Activated T-helper 2 cell treated with anti-CD3 and anti-CD28 coated beads, Interferon-gamma antibody, Interleukin-2, Interleukin-4, amounts not matched to agents 10 μg/mL and 5 μg/mL and 100 μg/mL, durations not matched to agents 14 hours and 24 hours and 36 hours (primary cell): ENCODE data around the gene SAMD4B. TPM values are rescaled to one million over a fixed set of nuclear protein-coding genes. Genes with fewer than 3 reads are reported as not detected.

ENCODE experiments used
- DNase-seq: peaks from one replicate; pipeline ENCODE4 v3.0.0; 2021; ENCODE audit warnings: low spot score
- H3K27ac Mint-ChIP-seq: one replicate; pipeline ENCODE4 v1.8.0; 2021; ENCODE audit warnings: mixed read lengths
- H3K27me3 Mint-ChIP-seq: one replicate; pipeline ENCODE4 v1.8.0; 2021; ENCODE audit warnings: low read depth, mixed read lengths
- H3K36me3 Mint-ChIP-seq: one replicate; pipeline ENCODE4 v1.8.0; 2021; ENCODE audit warnings: low read depth, mixed read lengths
- H3K4me1 Mint-ChIP-seq: one replicate; pipeline ENCODE4 v1.8.0; 2021; ENCODE audit warnings: low read depth, mixed read lengths
- H3K4me3 Mint-ChIP-seq: one replicate; pipeline ENCODE4 v1.8.0; 2021; ENCODE audit warnings: low read depth, mild to moderate bottlenecking, moderate library complexity, mixed read lengths
- H3K9me3 Mint-ChIP-seq: one replicate; pipeline ENCODE4 v1.8.0; 2021; ENCODE audit warnings: mixed read lengths
- intact Hi-C: fragments of 100-400 bp; cut with micrococcal nuclease; formaldehyde crosslinking; loops from one replicate; pipeline ENCODE4 v1.15.1; 2023
- total RNA-seq: library from RNA; stranded (reverse); gene quantifications from 2 replicates; pipeline ENCODE4 v1.2.3, GENCODE V29; 2022

The SAMD4B gene
- total RNA-seq, 1 donor from 2014 or later: 64.0 TPM

DNA sequence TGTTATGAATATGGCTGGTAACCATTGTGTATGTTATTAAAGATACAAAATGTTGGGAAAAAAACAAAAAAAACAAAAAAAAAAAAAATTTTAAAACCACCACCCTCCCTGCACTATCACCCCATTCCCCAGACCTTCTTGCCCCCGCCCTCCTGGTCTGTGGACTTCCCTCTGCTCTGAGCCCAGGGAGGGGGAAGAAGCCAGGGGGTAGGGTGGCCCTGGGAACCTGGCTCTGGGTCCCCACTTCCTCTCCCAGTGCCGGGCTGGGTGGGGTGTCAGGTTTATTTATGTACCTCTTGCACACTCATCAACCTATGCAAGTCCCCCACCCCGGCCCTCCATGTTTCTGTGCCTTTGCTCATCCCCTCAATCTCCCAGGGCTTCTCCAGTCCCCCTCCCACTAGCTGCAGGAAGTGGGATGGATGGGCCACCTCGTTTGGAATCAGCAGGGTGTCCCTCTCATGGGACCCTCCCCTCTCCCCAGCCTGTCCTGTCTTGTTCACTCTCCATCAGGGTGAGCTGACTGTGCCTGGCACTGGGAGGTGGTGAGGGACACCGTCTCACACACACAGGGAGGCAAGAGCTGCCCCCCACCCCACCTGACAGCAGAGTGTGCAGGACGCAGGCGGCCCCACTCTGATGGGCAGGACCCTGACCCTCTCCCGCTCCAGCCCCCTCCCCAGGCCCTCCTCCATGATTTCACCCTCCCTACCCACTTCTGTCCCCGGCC is 42.8 kb downstream of the SAMD4B start:
- H3K4me1 Mint-ChIP-seq: peaks cover 6% of the 10 kb centered on the region
- DNase-seq: no peak
- intact Hi-C loops: no loop called here
- no peaks in the 10 kb centered on the region for H3K9me3 Mint-ChIP-seq
- H3K27ac Mint-ChIP-seq: peak overlapping the region; percentile 33
- H3K36me3 Mint-ChIP-seq: peaks cover 66% of the 10 kb centered on the region
- H3K27me3 Mint-ChIP-seq: no peaks in the 10 kb centered on the region
- no peak overlapping the region for H3K4me3 Mint-ChIP-seq

DNA sequence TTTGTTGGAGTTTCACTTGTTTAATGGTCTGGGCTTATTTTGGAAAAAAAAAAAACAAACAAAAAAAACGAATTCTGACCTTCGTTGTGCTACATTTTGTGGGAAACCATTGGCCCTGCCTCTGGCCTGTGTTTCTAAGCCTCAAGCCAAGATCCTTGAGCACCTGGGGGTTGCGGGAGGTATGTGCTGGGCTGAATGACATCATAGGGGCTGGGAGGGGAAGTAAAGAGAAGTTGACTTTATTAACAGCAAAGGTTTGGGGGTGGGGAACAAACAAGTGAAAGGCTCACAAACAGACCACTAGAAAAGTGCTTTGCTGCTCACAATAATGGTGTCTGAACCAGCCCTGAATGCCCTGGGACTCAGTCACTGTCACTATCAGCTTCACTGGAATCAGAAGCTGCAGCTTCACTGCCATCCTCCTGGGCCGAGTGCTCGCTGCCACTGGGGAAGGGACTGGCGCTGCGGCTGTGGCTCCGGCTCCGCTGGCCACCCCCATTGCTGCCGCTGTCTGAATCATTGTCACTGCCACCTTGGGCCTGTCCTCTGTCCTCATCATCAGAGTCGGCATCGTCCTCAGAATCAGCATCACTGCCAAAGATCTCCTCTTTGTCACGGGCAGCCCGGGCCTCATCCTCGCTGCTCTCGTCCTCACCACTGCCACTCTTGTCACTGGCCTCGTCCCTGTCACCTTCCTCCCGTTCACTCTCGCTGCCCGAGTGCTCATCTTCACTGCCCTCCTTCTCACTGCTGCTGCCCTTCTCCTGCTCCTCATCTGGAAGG is 43.6 kb downstream of the SAMD4B start:
- Mint-ChIP-seq H3K4me3 (no peak overlapping the region), H3K36me3 (peaks cover 61% of the 10 kb centered on the region), H3K27me3 (no peaks in the 10 kb centered on the region), H3K27ac (no peak overlapping the region), H3K4me1 (peaks cover 9% of the 10 kb centered on the region), H3K9me3 (no peaks in the 10 kb centered on the region)
- intact Hi-C loops: no loop called here
- DNase-seq: no peak

DNA sequence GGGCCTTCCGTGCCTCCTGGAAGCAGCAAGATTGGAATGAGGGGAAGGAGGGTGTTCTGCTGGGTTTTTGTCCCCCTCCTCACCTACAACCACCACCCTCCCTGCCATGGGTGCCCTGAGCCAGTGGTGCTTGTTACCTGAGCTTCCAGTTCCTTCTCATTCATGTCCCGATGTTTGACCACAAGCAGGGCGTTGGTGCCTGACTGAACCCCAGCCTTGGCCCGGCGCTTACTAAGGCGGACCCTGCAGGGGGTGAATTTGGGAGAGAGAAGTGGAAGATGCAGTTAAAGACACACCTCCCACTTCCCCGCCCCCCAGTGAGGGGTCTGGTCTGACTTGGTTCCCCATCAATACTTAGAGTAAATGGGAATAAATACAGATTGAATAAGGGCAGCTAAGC is 44.3 kb downstream of the SAMD4B start:
- DNase-seq: no peak
- H3K36me3 Mint-ChIP-seq: peaks cover 59% of the 10 kb centered on the region
- H3K4me1 Mint-ChIP-seq: peaks cover 13% of the 10 kb centered on the region
- no peak overlapping the region for H3K4me3 Mint-ChIP-seq
- no peaks in the 10 kb centered on the region for H3K27me3 Mint-ChIP-seq
- H3K9me3 Mint-ChIP-seq: no peaks in the 10 kb centered on the region
- H3K27ac Mint-ChIP-seq: no peak overlapping the region
- intact Hi-C loops: no loop called here

DNA sequence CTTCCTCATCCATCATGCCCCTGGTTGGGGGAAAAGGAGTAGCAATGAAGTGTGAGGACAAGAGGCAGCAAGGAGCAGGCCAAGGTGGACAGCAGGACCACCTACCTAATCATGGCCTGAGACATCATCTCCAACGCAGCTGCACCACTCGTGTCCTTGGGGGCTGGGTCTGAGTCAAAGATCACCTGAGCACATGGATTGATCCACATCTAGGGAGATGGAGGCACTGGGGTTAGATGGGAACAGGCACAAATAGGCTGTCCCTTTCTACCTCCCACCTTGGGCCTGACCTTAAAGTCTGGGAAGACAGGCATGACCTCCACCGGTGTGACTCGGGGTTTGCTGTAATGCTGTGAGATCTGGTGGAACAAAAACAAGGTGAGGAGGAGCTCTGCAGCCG is 46.4 kb downstream of the SAMD4B start:
- intact Hi-C loops: no loop called here
- Mint-ChIP-seq H3K27me3 (no peaks in the 10 kb centered on the region), H3K9me3 (no peaks in the 10 kb centered on the region), H3K36me3 (peaks cover 49% of the 10 kb centered on the region), H3K27ac (peak overlapping the region; percentile 56), H3K4me1 (peaks cover 18% of the 10 kb centered on the region), H3K4me3 (peak overlapping the region; percentile 37)
- no peak for DNase-seq

DNA sequence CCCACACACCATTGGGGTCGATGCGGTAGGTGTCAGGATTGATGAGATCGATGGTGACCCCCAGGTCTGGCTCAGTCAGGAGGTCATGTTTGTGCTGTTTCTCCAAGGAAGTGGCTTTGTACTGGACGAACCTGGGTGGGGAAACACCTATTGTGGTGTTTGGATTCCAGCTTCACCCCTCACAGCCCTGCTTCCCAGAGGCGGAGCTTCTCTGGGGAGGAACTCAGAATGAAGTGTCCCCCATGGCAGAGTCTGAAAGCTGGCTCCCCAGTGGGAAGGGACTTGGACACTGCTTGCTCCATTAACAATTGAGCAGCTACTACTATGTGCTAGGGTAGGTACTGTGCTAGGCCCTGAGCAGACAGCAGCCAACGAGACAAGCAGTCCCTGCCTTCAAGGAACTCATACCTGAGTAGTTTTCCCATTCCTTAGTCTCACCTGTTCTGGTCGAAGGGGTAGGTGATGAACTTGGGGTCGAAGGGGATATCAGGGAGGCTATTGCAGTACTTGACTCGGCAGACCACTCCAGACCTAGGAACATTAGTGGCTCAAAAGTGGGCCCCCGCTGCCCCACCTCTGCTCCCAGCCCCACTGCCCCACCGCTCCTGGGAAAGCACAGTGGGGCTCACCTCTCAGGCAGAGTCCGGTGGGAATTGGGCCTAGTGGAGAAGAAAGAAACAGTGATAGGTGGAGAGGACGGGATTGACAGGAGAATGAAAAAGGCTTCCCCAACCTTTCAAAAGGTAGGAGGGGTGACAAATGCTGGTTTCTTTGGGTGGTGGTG is 47.6 kb downstream of the SAMD4B start:
- no peak for DNase-seq
- Mint-ChIP-seq H3K27ac (peak overlapping the region; percentile 96), H3K9me3 (no peaks in the 10 kb centered on the region), H3K27me3 (no peaks in the 10 kb centered on the region), H3K4me1 (peaks cover 18% of the 10 kb centered on the region), H3K36me3 (peaks cover 47% of the 10 kb centered on the region), H3K4me3 (peak overlapping the region; percentile 98)
- intact Hi-C loops: no loop called here

DNA sequence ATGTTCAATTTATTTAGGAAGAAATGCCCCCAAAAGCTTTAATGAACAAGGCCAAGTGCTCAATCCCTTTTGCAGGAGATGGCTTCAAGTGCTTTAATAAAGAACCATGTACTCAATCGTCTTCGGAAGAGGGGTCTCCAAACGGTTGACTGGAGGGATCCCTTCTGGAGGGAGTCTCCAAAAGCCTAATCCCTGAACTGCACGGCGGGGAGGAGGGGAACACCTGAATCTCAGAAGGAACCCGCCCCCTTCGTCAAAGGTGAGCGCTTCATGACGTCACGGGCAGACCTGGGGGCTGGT is 48.2 kb downstream of the SAMD4B start:
- H3K4me1 Mint-ChIP-seq: peaks cover 22% of the 10 kb centered on the region
- no peaks in the 10 kb centered on the region for H3K27me3 Mint-ChIP-seq
- H3K4me3 Mint-ChIP-seq: peak overlapping the region; percentile 98
- H3K9me3 Mint-ChIP-seq: no peaks in the 10 kb centered on the region
- intact Hi-C loops: no loop called here
- peaks cover 49% of the 10 kb centered on the region for H3K36me3 Mint-ChIP-seq
- H3K27ac Mint-ChIP-seq: peak overlapping the region; percentile 96
- DNase-seq: no peak

DNA sequence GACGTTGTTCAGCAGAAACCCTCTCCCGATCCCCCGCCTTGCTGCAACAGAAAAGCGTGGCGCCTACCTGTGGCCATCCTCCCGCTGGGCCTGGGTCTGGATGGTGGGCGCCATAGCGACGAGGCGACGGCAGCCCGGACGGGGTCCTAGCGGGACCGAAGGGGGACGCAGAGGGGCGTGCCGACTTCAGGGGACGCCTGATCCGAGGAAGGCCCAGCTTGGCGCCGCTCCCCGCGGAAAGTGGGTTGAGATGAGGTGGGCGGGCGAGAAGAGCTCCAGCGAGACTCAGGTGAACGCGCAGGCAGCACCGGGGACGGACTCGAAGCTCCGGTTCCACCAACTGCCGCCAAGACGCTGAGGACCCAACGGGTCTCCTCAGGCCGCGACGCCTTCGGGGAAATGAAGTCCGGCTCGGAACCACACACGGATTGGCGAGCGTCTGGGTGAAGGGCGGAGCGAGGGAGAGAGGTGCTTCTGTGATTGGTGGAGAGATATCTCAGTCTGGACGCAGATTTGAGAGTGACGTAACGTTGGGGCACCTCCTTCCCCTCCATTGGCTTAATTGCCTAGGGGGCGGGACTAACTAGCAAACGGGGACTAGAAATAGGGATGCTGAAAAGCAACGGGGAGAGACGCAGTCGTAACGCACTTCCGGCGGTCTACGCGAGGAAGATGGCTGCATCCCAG is 48.7 kb downstream of the SAMD4B start, which contains the start of the genes MED29 and PAF1:
Gene MED29 (plus strand): TSS at position 628 of the 687 bp plus-strand sequence. CDS start 45 bp downstream, at position 673.
Gene PAF1 (minus strand): TSS at position 356 of the 687 bp plus-strand sequence. CDS start 242 bp downstream, at position 114.
- intact Hi-C loops: loop anchor here (1.0 kb wide), 2 partner anchors 21 to 45 kb away; partner anchors contain the start of gene PLEKHG2
- peak within 1 kb of the TSS; percentile 98 for H3K4me3 Mint-ChIP-seq
- H3K27ac Mint-ChIP-seq: peak within 1 kb of the TSS; percentile 96
- peak; percentile 97 for DNase-seq
- H3K36me3 Mint-ChIP-seq: peaks cover 50% of the 10 kb centered on the region
- H3K9me3 Mint-ChIP-seq: no peaks in the 10 kb centered on the region
- no peaks in the 10 kb centered on the region for H3K27me3 Mint-ChIP-seq
- H3K4me1 Mint-ChIP-seq: peaks cover 22% of the 10 kb centered on the region

DNA sequence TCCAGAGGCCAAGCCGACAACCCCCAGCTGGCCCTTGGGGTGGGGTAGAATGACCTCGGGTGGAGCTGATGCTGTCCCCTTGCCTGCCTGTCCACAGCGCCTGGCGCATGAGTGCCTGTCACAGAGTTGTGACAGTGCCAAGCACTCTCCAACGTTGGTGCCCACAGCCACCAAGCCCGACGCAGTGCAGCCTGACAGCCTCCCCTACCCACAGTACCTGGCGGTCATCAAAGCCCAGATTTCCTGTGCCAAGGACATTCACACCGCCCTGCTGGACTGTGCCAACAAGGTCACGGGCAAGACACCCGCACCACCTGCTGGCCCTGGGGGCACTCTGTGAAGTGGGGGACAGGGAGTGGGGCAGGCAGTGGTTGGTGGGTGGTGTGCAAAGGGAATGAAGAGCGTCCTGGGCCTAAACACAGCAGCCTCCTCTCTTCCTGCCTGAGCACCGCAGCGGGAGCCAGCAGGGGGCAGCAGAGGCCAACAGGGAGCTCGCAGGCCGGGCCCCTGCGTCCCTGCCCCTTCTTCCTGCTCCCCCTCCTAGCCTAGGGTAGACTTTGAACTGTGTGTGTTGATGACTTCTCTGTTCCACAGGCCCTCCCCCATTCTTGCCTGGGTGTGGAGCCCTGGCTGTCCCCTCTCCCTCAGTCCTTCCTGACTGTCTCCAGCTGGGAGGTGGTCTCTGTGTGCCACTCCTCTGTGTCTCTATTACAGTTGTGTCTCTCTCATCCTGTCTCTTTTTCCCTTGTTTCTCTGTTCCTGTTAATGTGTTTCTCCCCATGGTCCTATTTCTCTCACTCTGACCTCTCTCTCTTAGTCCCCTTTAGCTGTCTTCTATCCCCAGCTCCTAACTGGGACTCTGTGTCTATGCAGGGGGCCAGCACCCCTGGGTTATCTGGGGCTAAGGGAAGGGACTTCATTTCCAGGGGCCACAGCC is 55.4 kb downstream of the SAMD4B start:
- H3K4me3 Mint-ChIP-seq: peak overlapping the region; percentile 46
- no peaks in the 10 kb centered on the region for H3K9me3 Mint-ChIP-seq
- peak overlapping the region; percentile 83 for H3K27ac Mint-ChIP-seq
- DNase-seq: peak; percentile 87
- H3K4me1 Mint-ChIP-seq: peaks cover 45% of the 10 kb centered on the region
- intact Hi-C loops: loop anchor here (1.0 to 5.0 kb wide), 2 partner anchors 15 to 135 kb away; partner anchors contain the start of genes EID2B and PLEKHG2
- H3K36me3 Mint-ChIP-seq: peaks cover 36% of the 10 kb centered on the region
- no peaks in the 10 kb centered on the region for H3K27me3 Mint-ChIP-seq

DNA sequence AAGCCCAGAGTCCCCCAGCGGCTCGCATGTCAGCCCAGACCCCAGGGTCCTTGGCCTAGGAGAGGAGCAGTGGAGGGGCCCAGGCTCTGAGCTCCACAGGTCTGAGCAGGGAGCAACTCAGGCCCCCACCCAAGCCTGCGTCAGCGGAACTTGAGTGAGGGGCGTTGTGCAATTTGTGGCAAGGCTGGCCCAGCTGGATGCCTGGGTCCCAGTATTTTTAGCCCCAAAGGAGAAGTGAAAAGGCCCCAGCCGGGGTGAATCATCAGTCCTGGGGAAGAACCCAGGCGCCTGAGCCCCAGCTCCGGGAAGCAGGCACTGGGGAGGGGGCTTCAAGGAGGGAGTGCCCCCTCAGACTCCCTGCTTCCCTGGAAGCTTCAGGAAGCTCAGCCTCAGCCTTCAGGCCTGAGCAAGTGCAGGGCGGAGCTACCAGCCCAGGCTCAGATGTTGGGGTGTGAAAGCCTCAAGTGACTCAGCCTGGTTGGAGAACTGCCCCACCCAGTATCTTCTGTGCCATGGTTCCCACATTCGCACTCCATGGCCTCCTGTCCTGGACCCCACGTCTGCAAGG is 56.2 kb downstream of the SAMD4B start:
- peaks cover 34% of the 10 kb centered on the region for H3K36me3 Mint-ChIP-seq
- intact Hi-C loops: loop anchor here (5.0 kb wide), 1 partner anchor 134 kb away; the partner anchor contains the start of gene EID2B
- peaks cover 48% of the 10 kb centered on the region for H3K4me1 Mint-ChIP-seq
- H3K27ac Mint-ChIP-seq: peak overlapping the region; percentile 83
- no peaks in the 10 kb centered on the region for H3K27me3 Mint-ChIP-seq
- no peak for DNase-seq
- no peaks in the 10 kb centered on the region for H3K9me3 Mint-ChIP-seq
- H3K4me3 Mint-ChIP-seq: peak overlapping the region; percentile 46

DNA sequence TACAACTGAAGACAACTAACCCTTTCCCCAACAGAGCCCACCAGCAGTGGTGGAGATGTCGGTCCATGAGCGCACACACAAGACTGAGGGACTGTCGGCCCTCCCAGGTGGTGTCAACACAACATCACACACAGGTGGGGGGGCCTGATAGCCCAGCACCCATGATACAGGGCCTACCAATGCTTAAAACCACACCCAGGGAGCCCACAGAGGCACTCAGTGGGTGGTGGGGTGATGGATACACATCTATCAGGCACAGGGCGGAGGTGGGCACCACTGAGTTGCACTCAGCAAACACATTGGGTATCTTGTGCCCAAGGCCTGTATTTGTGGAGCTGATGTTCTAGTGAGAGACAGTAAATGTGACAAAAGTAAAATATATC is 57.4 kb downstream of the SAMD4B start:
- intact Hi-C loops: loop anchor here (5.0 to 10.0 kb wide), 2 partner anchors 133 to 545 kb away; partner anchors contain the start of gene EID2B
- H3K9me3 Mint-ChIP-seq: no peaks in the 10 kb centered on the region
- no peak overlapping the region for H3K4me3 Mint-ChIP-seq
- no peak for DNase-seq
- H3K27ac Mint-ChIP-seq: peak overlapping the region; percentile 39
- H3K27me3 Mint-ChIP-seq: no peaks in the 10 kb centered on the region
- H3K36me3 Mint-ChIP-seq: peaks cover 26% of the 10 kb centered on the region
- H3K4me1 Mint-ChIP-seq: peaks cover 52% of the 10 kb centered on the region

DNA sequence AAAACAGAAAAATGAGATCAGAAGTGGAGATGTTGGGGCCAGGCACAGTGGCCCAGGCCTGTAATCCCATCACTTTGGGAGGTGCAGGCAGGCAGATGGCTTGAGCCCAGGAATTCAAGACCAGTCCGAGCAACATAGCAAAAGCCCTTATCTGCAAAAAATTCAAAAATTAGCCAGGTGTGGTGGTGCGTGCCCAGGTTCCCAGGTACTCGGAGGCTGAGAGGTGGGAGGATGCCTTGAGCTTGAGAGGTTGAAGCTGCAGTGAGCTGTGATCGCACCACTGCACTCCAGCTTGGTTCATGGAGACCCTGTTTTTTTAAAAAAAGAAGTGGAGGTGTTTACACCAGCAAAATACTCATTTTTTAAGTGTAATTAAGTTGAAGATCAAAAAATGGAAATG is 57.8 kb downstream of the SAMD4B start:
- Mint-ChIP-seq H3K27me3 (no peaks in the 10 kb centered on the region), H3K36me3 (peaks cover 24% of the 10 kb centered on the region), H3K9me3 (no peaks in the 10 kb centered on the region), H3K4me1 (peaks cover 51% of the 10 kb centered on the region), H3K4me3 (no peak overlapping the region), H3K27ac (peak overlapping the region; percentile 39)
- no peak for DNase-seq
- intact Hi-C loops: loop anchor here (10.0 kb wide), 1 partner anchor 545 kb away; no protein-coding TSS in a partner anchor
